ENCODE results near the gene PTGES2. TPM values are rescaled to one million over a fixed set of nuclear protein-coding genes. Genes with fewer than 3 reads are reported as not detected.
A peak's percentile ranks its signal among the peaks of the same experiment; 100 is the strongest.

PTGES2 gene
- total and polyA plus RNA-seq, 9 of the 15 experiments (the other 6 are each of a cell fraction or from before 2014, with no cell fraction given) = 2.4 to 196 (median 90.1) TPM

GRCh38 chr9:128159784-128160602, 32.5 kb upstream of the PTGES2 start, which contains the start of gene BBLN (continued):
- no peak for TF ChIP-seq ZNF639 (CRISPR knock-in tag; conservative IDR thresholded peaks at IDR 0.05 in 1 of 2, IDR thresholded peaks at IDR 0.05 in 1 of 2)
- TF ChIP-seq ZNF318 (IDR thresholded peaks at IDR 0.05; ENCODE audit: borderline replicate concordance in 1 of 2, low read depth in 1 of 2) = no peak
- TF ChIP-seq NFATC3 (IDR thresholded peaks at IDR 0.05) = 0 out of 2 replicates have a peak, but pooled peaks have one; percentile 23
- 0 out of 2 replicates have a peak, but pooled peaks have one; percentile 89 for TF ChIP-seq RHOXF2B (CRISPR knock-in tag; conservative IDR thresholded peaks at IDR 0.05)
- TF ChIP-seq ZNF76 (CRISPR knock-in tag; IDR thresholded peaks at IDR 0.05; ENCODE audit: borderline replicate concordance) = peak; percentile 89
- peak; percentile 91 for TF ChIP-seq ZBTB12 (CRISPR knock-in tag; IDR thresholded peaks at IDR 0.05)
- TF ChIP-seq ZBTB5 (IDR thresholded peaks at IDR 0.05) = no peak
- no peak for TF ChIP-seq ZFP91 (CRISPR knock-in tag; IDR thresholded peaks at IDR 0.05)
- no peak for TF ChIP-seq NR2C2 (CRISPR knock-in tag; IDR thresholded peaks at IDR 0.05)
- TF ChIP-seq NR2C2 (tag; IDR thresholded peaks at IDR 0.05) = no peak
- no peak for TF ChIP-seq ZNF121 (CRISPR knock-in tag; conservative IDR thresholded peaks at IDR 0.05)
